HepG2 (cell line): Measurements from ENCODE around the gene CELF5. TPM values are rescaled to one million over a fixed set of nuclear protein-coding genes. Genes with fewer than 3 reads are reported as not detected.

Experiments used
- ARHGAP35 ChIP-seq: sonication (generic); formaldehyde crosslinking; IDR thresholded peaks from 2 replicates; pipeline ENCODE4 v1.9.0; 2022; ENCODE audit warnings: mild to moderate bottlenecking, inconsistent platforms, moderate library complexity, missing genetic modification reagents, borderline replicate concordance
- ATF3 ChIP-seq: sonication (generic); formaldehyde crosslinking; IDR thresholded peaks from 2 replicates; pipeline ENCODE4 v1.4.0; 2020; ENCODE audit warnings: missing genetic modification reagents
- EEA1 ChIP-seq: sonication (generic); formaldehyde crosslinking; IDR thresholded peaks from 2 replicates; pipeline ENCODE4 v1.5.1; 2020; ENCODE audit warnings: mild to moderate bottlenecking, missing genetic modification reagents, borderline replicate concordance
- EZH2 ChIP-seq: conservative IDR thresholded peaks from 2 replicates; pipeline ENCODE4 v1.6.1; 2012; ENCODE audit warnings: mild to moderate bottlenecking, low read depth, low read length, moderate library complexity
- FLYWCH1 ChIP-seq: sonication (generic); formaldehyde crosslinking; IDR thresholded peaks from 2 replicates; pipeline ENCODE4 v1.8.1; 2023; ENCODE audit warnings: mild to moderate bottlenecking, missing genetic modification reagents
- HNF1B ChIP-seq: sonication (generic); formaldehyde crosslinking; IDR thresholded peaks from 2 replicates; pipeline ENCODE4 v1.5.1; 2020; ENCODE audit warnings: mild to moderate bottlenecking, moderate library complexity, missing genetic modification reagents
- HOXA5 ChIP-seq: sonication (generic); formaldehyde crosslinking; IDR thresholded peaks from 2 replicates; pipeline ENCODE4 v1.4.0; 2020; ENCODE audit warnings: missing genetic modification reagents
- ZFP36L1 ChIP-seq: sonication (generic); formaldehyde crosslinking; IDR thresholded peaks from 2 replicates; pipeline ENCODE4 v1.8.0; 2022; ENCODE audit warnings: mild to moderate bottlenecking, missing genetic modification reagents, moderate library complexity
- ZMAT3 ChIP-seq: sonication (generic); formaldehyde crosslinking; conservative IDR thresholded peaks from 2 replicates; pipeline ENCODE4 v1.7.0; 2021; ENCODE audit warnings: missing genetic modification reagents
- ZNF205 ChIP-seq: IDR thresholded peaks from 2 replicates; pipeline ENCODE4 v1.6.1; 2018; ENCODE audit warnings: missing biosample characterization, missing genetic modification reagents
- ZNF407 ChIP-seq: sonication (generic); formaldehyde crosslinking; IDR thresholded peaks from one replicate; pipeline ENCODE4 v1.5.1; 2020; ENCODE audit warnings: mild to moderate bottlenecking, missing genetic modification reagents; ENCODE audit errors: not compliant biosample characterization
- ZNF598 ChIP-seq: sonication (generic); formaldehyde crosslinking; IDR thresholded peaks from 2 replicates; pipeline ENCODE4 v1.5.1; 2020; ENCODE audit warnings: mild to moderate bottlenecking, missing genetic modification reagents, borderline replicate concordance
- ZNF691 ChIP-seq: sonication (generic); formaldehyde crosslinking; IDR thresholded peaks from 2 replicates; pipeline ENCODE4 v1.4.0; 2020; ENCODE audit warnings: missing genetic modification reagents, low read depth, mild to moderate bottlenecking, borderline replicate concordance
- ZNF841 ChIP-seq: sonication (generic); formaldehyde crosslinking; IDR thresholded peaks from 2 replicates; pipeline ENCODE4 v1.8.1; 2023; ENCODE audit warnings: missing genetic modification reagents, borderline replicate concordance
- ZXDC ChIP-seq: sonication (generic); formaldehyde crosslinking; IDR thresholded peaks from 2 replicates; pipeline ENCODE4 v1.5.0; 2020; ENCODE audit warnings: mild to moderate bottlenecking, missing genetic modification reagents
- polyA plus RNA-seq, 8 experiments: library from polyadenylated mRNA; depleted of rRNA in 3 of 8; stranded (reverse) in 7 of 8; unstranded in 1 of 8; fragments of >200 nt; fragmentation: Illumina TruSeq in 4 of 8; extraction: Trizol in 4 of 8; gene quantifications; 2 replicates each; pipeline versions ENCODE4 v1.2.1 to v1.2.3, GENCODE V29; 2011 to 2016; ENCODE audit warnings: low read depth in 4 of 8, missing spikeins in 1 of 8, mixed read lengths in 1 of 8; ENCODE audit not compliant: insufficient read depth in 1 of 8
- total RNA-seq, 5 experiments: library from RNA; depleted of rRNA; stranded (reverse); fragments of >200 nt; fragmentation: Illumina TruSeq; extraction: Trizol; gene quantifications; 2 replicates each; pipeline ENCODE4 v1.2.3, GENCODE V29; 2016; ENCODE audit warnings: low read depth in 1 of 5

The CELF5 gene
- total and polyA plus RNA-seq, 2 of the 13 experiments (the other 11 are each of a cell fraction or from before 2014, with no cell fraction given) = 0.31 to 0.84 TPM

GRCh38 chr19:3186160-3186688 lies 38.2 kb upstream of the CELF5 start (continued):
- TF ChIP-seq ZNF407 (CRISPR knock-in tag) (peak; percentile 36), ARHGAP35 (CRISPR knock-in tag) (no peak), ZMAT3 (0 out of 2 replicates have a peak, but pooled peaks have one; percentile 44), ZNF691 (CRISPR knock-in tag) (no peak), EZH2 (no peak), ZXDC (CRISPR knock-in tag) (0 out of 2 replicates have a peak, but pooled peaks have one; percentile 1), HOXA5 (0 out of 2 replicates have a peak, but pooled peaks have one; percentile 34), ZNF598 (CRISPR knock-in tag) (no peak), ZFP36L1 (no peak), HNF1B (no peak), EEA1 (no peak), ATF3 (no peak), ZNF205 (CRISPR knock-in tag) (no peak), ZNF841 (no peak), FLYWCH1 (no peak)
